Stimulated activated CD8-positive, alpha-beta memory T cell treated with anti-CD3 and anti-CD28 coated beads, Interleukin-15, amount 100 ng/mL, for 24 hours (primary cell): Measurements from ENCODE around the gene ELMOD3.
"Not testable (repeated sequence)": the region's sequence is repeated elsewhere in the genome, so short reads cannot be mapped to it uniquely, and the experiment has no call there.

ENCODE experiments used
- DNase-seq: peaks from one replicate; pipeline ENCODE4 v3.0.0-alpha.2; 2020; ENCODE audit warnings: low read depth

Gene ELMOD3

DNA sequence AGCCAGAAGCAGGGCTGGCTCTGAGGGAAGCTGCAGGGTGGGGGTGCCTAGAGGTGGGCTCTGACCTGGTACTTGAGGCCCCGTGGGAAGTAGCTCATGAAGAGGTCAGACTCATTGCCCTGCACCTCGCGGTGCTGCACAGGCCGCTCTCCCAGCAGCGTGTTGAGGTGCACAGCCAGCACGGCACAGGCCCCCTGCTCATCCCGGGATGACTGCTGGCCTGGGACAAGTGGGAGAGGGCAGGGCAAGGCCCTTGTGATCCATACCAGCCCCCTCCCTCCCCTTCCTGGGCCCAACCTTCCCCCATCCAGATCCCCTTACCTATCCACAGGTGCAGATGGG is 46.9 kb downstream of the ELMOD3 start:
- DNase-seq, result no peak

DNA sequence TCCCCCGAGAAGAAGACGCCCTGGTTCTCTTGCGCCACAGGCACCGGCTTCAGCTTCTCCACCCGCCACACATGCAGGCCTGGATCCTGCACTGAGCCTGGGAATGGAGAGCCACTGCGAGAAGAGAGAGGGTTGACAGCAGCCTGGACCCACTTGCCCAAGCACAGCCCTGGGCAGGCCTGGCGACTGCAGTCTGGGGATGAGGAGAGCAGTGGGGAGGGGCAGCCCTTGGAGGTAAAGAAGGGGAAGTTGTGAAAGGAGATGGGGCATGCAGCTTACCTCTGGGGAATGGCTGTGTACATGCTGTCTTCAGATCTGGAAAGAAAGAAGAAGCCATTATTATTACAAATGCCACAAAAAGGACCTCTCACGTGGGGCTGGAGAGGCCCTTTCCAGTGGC is 47.3 kb downstream of the ELMOD3 start:
- no peak for DNase-seq

DNA sequence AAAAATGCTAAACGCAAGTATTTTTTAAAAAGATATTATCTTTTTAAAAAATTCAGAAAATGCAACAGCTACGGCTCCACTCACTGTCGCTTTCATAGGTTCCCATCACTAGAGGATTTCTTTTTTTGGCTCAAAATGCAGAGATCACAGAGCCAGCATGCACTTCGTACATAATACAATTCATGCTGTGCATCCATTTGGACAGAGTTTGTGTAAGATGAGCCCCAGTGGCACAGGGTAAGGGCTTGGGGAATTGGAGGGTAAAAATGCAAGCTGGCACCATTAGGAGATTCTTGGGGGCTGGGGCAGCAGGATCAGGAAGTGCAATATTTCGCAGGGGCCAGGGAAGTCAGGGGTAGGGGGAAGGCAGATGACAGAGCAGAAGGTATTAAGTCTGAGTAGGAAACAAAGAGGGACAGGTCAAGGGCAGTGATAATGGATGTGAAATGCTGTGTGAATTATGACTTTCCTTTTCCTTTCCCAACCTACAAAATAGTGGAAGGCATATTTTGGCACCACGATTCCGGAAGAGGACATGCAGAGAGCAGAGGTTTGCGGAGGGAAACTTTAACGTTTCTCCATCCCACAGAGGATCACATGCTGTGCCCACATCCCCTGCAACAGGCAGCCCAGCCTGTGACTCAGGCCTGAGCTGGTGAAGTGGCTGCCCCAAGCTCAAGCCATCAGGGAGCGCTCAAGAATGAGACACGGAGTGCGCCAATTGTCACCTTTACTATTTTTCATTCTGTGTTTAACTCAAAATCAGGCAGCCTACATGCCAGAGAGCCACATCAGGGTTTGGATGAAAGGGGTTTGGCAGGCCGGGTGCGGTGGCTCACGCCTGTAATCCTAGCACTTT is 50.9 kb downstream of the ELMOD3 start:
- DNase-seq, result no peak

DNA sequence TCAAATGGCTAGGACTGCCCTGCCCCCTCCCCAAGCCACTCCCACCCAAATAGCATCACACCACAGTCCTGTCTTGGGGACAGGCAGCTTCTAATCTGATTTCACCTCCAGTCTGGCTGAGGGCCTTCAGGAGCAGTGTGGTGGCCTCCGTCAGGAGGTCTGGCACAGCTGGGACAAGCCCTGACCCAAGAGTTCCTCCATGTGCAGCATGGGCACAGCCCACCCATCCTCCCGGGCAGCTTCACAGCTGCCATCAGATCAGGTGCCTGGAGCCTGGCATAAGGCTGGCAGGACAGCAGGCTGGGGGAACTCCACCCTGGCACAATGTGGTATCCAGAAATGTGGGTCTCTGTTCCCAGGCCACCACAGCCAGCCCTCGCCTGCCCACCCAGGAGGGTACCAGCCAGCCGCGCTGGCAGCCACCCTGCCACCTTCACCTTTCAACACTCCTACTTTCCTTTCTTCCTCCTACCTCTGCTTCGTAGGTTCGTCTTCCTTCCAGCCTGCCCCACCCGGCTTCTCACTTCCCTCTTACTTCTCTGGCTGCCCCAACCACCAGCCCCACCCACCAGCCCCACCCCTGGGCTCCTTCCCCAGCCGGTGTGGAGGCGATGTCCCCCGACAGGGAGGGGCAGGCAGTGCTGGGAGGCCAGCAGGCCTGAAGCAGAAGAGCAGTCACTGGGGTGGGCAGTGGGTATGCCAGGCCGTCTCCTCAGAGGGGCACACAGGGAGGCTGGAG is 55.4 kb downstream of the ELMOD3 start, which contains the start of gene CAPG:
Gene CAPG, minus strand, starts transcription at position 522 of the 739 bp plus-strand sequence. CDS start 8,221 bp downstream, outside the sequence.
- no peak for DNase-seq

DNA sequence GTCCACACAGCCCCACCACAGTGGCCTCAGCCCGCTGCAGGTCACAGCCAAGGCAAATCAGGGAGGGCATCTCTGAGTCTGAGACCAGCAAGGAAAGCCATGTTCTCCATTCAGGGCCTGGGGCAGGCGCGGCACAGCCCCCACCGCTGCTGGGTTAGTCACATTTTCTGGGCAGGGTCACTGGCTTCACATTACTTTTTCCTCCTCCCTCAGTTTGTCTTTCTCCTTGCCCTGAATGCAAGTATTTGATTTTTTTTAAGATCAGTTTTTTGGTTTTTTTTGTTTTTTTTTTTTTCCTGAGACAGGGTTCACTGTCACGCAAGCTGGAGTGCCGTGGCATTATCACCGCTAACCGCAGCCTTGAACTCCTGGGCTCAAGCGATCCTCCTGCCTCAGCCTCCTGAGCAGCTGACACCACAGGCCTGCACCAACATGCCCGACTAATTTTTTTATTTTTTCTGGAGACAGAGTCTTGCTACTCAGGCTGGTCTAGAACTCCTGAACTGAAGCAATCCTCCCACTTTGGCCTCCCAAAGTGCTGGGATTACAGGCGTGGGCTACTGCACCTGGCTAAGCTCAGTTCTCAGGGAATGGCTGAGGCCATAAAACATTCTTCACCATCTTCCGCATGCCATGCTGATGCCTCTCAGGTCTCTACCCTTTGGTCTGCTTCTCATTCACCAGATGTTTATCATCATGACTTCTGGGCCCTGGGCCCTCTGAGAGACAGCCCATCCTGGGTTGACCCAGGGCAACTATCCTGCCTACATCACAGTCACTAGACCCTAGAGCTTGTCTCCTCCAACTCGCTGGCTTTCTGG is 56.2 kb downstream of the ELMOD3 start:
- no peak for DNase-seq

DNA sequence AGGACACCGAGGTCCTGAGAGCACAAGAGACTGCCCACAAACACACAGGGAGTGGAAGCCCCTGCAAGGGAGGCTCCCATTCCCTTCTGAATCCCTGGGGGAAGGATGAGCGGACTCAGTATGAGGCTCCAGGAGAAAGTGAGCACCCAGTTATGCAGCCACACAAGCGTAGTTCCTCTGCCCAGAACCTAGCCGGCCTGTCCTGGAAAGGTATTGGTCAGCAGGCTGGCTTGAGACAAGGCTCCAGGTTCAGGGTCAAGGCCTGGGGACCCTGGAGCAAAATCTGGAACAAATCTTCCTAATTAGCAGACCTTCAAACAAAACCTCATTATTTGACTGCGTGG is 56.8 kb downstream of the ELMOD3 start:
- no peak for DNase-seq

DNA sequence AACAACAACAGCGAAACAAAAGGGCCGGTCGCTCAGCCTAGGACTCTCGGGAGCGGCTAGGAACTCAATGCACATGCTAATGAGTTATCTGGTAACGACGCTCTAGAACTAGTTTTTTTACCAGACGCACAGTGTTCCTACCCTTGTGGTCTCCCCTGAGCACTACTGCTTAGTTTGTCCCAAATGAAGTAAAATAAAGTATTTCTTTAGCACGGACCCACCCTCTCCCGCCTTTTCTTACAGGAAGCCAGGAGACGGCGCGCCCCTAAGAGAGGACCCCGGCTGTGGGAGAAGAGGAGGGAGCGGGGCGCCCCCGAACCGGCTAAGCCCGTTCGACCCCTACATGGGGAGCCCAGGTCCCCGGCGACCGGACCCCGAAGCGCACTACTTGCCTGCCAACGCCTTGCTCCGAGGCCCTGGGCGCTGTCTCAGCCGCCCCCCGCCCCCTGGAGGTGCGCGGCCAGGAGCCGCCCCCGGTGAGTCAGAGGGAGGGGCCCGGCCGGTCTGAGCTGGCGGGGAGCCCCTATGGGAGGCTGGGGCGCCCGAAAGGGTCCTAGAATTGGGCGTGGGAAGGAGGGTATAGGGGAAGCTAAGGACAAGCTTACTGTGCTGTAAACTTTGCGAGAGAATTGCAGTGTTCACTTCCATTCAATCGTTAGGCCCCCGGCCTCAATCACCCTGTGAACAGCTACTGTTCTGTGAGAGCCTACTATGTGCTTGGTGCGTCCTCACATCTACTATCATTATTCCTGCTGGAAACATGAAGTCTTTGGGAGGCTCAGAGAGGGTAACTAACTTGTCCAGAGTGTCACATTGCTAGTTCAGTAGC is 59.2 kb downstream of the ELMOD3 start:
- DNase-seq, result no peak

DNA sequence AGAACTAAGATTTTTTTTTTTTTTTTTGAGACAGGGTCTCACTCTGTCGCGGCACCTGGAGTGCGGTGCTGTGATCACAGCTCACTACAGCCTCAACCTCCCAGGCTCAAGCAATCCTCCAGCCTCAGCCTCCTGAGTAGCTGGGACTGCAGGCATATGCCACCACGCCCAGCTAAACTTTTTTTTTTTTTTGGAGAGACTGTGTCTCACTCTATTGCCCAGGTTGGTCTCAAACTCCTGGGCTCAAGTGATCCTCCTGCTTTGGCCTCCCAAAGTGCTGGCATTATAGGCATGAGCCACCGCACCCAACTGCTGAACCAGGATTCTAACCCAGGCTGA is 59.8 kb downstream of the ELMOD3 start:
- DNase-seq, result not testable (repeated sequence)

DNA sequence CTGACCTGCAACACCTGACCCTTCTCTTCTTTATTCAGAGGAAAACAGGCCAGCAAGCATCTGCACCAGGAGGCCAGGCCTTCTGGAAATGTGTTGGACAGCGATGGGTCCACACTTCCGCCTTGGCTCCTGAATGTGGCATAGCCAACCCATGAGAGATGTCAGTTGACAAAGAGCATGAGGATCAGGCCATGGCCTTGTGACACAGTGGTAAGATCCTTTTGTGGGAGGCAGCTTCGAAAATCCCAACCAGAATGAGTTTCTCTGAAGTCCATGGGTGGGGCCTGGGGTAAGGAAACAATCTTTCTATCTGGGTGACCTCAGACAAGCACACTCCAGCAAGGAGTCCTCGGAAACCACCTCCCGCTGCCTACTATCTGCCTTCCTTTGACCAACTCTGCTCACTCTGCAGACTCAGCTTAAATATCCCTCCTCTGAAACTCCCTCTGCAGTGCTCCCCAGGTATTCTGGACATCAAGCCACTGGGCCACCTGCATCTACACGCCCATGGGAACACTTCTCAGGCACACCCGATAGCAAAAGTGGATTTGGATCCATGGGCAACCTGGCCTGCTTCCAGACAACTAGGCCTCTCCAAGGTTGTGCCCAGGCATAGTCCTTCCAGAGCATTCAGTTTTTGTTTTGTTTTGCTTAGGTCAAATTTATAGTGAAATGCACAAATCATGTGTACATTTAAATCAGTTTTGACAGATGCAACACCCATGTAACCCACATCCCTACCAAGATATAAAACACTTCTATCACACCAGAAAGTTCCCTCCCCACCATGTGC is 60.4 kb downstream of the ELMOD3 start:
- DNase-seq, result no peak

DNA sequence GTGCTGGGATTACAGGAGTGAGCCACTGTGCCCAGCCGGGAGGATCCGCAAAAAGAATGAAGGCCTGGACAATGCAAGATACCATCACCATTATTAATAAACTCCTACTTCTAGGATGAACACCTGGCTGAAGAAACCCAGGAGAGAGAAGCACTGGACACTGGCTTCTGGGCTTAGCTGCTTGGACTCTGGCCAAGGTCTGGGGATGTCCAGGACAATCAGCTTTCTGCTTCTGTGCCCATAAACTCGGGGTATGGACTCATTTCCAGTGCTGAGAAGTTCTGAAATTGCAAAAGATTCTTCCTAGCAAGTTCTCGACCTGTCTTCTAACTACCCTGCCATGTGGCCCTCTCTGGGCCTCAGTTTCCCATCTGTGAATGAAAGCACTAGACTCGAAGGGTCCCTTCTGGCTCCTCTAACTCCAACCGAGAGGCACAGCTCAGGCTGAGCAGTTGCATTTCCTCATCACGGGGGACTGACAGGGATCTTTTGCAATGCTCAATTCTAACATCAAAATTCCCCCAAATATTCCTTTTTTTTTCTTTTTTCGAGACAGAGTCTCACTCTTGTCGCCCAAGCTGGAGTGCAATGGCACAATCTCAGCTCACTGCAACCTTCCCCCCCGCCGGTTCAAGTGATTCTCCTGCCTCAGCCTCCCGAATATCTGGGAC is 61.5 kb downstream of the ELMOD3 start:
- no peak for DNase-seq

DNA sequence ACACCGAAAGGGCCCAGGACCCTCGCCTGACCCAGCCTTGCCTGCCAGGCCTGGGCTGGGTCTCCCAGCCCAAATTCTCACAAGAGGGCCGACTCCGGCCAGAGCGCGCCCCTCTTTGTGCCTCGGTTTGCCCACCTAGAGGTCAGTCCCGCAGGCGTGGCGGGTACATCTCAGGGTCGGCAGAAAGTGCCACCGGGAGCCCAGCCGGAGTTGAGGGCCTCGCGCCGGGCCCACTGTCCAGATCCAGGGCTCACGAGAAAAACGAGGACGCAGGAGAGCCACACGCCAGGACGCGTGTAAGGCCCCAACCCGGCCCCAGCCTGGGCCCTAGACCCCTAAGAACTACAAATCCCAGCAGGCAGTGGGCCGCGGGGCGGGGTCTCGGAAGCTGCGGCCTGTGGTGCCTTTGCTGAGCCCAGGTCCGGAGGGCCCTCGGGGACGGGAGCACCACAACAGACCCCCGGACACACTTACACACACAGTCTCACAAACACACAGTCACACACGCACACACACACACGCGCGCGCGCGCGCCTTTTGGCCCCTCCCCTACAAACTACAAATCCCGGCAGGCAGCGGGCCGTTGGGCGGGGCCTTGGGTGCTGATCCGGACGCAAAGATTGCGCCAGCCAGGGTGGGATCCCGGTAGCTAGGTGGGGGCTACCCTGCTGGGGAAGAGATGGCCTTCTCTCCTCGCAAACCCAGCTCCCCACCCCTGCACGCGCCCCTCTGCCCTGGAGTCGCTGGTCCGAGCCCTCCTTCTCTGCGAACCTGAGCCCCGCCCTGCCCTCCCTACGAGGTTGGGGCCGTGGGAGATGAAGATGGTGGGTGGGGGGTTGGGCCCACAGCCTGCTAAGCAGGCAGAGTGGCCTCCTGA is 63.8 kb downstream of the ELMOD3 start, which contains the start of gene SH2D6:
Gene SH2D6, plus strand, starts transcription at position 583 of the 877 bp plus-strand sequence. CDS start 10,752 bp downstream, outside the sequence.
- peak; percentile 67 for DNase-seq

DNA sequence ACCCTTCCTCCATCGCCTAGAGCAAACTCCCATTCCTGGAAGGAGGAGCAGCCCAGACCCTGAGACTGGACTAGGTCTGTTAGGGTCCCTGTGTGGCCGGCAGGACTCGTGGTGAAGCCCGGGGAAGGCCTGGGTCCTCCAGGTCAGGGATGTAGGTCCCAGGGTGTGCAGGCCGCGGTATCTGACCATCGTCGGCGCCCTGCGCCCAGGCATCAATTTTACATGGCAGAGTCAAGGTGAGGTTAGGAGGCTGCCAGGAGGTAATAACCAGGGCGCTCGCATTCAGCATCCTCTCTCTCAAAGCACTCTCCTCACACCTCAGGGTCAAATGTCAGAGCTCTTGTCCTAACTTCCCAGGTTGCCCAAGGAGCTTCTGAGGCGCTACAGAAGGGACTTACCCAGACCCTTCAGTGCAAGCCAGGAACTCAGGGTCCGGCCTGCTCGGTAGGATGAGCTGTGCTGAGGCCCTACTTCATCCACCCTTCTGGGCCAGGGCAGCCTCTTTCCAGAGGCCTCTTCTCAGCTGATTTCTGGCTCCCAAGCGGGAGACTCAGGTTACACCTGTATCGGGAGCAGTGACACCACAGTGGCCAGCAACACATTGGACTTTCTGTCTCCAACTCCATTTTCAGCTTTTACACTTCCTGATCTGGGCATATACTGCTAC is 64.6 kb downstream of the ELMOD3 start:
- no peak for DNase-seq

DNA sequence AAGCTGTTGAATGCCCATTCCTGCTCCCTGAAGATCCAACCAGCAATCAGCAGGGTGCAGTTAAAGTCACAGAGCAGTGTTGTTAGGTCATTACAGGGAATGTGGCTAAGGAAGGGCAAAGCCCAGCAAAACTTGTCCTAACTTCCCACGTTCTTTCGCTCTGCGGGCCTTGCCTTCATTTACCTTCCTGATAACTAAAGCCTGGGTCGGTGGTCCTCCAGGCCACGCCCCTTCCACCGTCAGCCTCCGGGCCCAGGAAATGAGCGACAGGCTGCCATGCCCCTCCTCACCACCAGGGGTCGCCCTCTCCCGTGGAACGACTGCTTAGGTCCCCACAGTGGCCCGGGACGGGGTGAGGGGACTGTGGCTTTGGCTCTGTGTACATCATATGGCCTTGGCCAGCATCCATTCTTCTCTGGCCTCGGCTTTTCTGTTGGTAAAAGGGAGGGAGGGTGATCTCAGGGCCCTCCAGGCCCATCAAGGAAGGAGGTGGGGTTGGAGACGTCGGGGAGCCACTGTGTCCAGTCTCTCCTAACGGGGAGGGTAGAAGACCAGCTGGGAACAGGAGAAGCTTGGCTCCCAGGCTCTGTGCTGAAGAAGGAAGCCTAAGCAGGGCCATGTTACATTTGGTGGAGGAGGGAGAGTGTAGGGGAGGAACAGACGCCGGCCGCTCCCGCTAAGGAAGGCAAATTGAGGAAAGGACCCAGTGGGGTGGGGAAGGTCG is 66.1 kb downstream of the ELMOD3 start:
- DNase-seq, result peak; percentile 96

DNA sequence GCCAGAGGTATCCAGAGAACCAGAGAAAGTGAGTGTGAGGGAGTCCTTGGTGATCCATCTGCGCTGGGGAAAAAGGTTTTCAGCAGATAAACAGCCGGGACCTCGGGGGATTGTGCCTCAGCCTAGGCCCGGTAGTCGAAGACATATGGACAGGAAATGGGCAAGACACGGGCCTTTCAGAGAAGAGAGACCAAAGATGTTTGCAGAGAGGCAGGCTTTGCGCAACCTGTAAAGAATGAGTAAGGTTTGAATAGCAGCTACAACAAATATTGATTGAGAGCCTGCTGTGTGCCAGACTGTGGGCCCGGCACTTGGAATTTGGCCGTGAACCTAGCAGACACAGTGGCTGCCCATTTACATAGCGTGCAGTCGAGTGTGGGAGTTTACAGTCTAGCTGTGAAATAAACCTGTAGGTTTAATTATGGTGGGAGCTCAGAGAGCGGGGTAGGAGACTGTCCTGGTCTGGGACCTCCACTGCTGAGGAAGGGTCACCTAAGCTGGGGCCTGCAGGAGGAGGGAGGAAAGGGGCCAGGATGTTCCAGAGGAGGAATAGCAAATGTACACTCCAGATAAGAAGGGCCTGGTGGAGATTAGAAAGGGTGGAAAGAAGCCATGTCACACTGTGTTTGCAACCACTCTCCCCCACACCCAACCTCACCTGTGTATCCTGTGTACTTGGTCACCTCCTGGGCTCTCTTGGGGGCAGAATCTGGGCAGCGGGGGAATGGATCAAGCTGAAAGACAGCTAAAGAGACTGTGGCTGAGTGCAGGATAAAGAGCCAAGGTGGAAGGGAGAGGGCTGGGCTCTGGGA is 66.9 kb downstream of the ELMOD3 start:
- DNase-seq, result no peak

DNA sequence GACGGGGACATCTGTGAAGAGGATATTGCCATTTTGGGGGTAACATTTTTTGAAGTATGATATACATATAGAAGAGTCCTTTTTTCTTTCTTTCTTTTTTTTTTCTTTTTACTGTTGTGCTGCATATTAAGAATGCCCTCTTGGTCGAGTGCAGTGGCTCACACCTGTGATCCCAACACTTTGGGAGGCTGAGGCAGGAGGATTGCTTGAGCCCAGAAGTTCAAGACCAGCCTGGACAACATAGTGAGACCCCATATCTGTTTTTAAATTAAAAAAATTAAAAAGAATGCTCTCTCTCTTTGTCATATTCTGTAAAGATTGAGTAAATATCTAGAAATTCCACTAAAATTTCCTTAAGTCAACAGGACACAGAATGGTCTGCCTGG is 67.5 kb downstream of the ELMOD3 start:
- DNase-seq, result no peak

DNA sequence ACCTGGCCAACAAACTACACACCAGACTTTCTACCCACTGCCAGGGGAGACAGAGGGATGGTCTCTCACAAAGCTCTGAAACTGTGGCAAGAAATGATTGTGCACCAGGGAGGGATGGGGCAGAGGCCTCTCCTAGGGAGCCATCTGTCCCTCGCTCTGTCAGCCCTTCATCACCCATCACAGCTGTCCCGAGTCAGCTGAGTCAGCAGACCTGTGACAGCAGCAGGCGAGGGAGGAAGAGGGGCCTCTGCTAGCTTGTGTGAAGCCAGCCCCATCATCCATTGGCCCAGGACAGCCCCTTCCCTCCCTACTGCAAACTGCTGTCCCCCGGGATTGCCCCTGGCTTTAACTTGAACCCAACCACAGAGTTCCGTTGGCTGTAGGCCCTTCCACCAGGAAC is 69.0 kb downstream of the ELMOD3 start:
- no peak for DNase-seq

DNA sequence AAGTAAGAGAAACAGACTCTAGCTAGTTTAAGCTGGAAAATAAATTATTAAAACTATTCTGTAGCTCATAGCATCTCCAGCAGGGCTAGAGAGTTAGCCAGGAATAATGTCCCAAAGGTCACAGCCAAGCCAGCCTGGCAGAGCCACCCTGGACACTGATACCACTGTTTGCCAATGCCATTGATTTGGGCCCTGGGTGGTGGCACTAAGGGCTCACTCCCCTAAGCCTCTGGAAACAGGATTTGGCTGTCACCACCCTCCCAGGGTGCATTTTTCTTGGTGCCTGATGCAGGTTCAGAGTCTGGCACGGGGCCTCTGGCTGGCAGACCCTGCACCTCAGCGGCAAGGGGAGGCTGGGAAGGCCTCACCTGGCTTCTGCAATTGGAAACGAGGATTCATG is 71.0 kb downstream of the ELMOD3 start:
- DNase-seq, result no peak
